Vagina (tissue), 2 donors: ENCODE measurements around the gene FKBP1B.

Experiments
- CTCF ChIP-seq, 3 experiments: fragments of 450-650 bp in 2 of 3; fragments of 200-600 bp in 1 of 3; sonication (generic) in 1 of 3; IDR thresholded peaks; one replicate each; pipeline ENCODE4 v1.5.1; 2017 to 2019; ENCODE audit warnings: antibody characterized with exemption in 3 of 3, mild to moderate bottlenecking in 2 of 3, moderate library complexity in 2 of 3
- POLR2A ChIP-seq, 2 donors: fragments of 450-650 bp; IDR thresholded peaks; one replicate each; pipeline ENCODE4 v1.6.1; 2017; ENCODE audit warnings: antibody characterized with exemption in 2 of 2, mild to moderate bottlenecking in 2 of 2, moderate library complexity in 2 of 2
- POLR2AphosphoS5 ChIP-seq, 2 donors: sonication (generic); formaldehyde crosslinking; IDR thresholded peaks; one replicate each; pipeline ENCODE4 v1.9.0; 2017; ENCODE audit warnings: antibody characterized with exemption in 2 of 2, mild to moderate bottlenecking in 2 of 2, low read depth in 1 of 2; ENCODE audit not compliant: insufficient read depth in 1 of 2

GRCh38 chr2:24075259-24075658 is 25.7 kb downstream of the FKBP1B start:
- TF ChIP-seq CTCF (IDR thresholded peaks at IDR 0.05): no peak
- TF ChIP-seq POLR2A (IDR thresholded peaks at IDR 0.05): no peak
- TF ChIP-seq POLR2AphosphoS5 (IDR thresholded peaks at IDR 0.05; ENCODE audit: insufficient read depth in 1 of 2, low read depth in 1 of 2): no peak
